ENCODE data around the gene PLA2G6.

- TF ChIP-seq CTCF (conservative IDR thresholded peaks at IDR 0.05) (no peak), EZH2 (IDR thresholded peaks at IDR 0.05; ENCODE audit: low read depth) (no peak)
Measured at GRCh38 chr22:38164551-38164918, 17.1 kb downstream of the PLA2G6 start.
